GM20431 (cell line): ENCODE data around the gene TYW1.
"Not testable (repeated sequence)": the region's sequence is repeated elsewhere in the genome, so short reads cannot be mapped to it uniquely, and the experiment has no call there.

Experiments
- in situ Hi-C: fragments of 300-500 bp; cut with MseI, MboI; formaldehyde crosslinking; loops from one replicate; pipeline ENCODE4 v1.15.0; 2020; ENCODE audit warnings: low sequenced_read_pairs; ENCODE audit not compliant: unreplicated experiment

TYW1 gene

GRCh38 chr7:67111342-67111741 lies 114.7 kb downstream of the TYW1 start:
- in situ Hi-C loops, result not testable (repeated sequence)

DNA sequence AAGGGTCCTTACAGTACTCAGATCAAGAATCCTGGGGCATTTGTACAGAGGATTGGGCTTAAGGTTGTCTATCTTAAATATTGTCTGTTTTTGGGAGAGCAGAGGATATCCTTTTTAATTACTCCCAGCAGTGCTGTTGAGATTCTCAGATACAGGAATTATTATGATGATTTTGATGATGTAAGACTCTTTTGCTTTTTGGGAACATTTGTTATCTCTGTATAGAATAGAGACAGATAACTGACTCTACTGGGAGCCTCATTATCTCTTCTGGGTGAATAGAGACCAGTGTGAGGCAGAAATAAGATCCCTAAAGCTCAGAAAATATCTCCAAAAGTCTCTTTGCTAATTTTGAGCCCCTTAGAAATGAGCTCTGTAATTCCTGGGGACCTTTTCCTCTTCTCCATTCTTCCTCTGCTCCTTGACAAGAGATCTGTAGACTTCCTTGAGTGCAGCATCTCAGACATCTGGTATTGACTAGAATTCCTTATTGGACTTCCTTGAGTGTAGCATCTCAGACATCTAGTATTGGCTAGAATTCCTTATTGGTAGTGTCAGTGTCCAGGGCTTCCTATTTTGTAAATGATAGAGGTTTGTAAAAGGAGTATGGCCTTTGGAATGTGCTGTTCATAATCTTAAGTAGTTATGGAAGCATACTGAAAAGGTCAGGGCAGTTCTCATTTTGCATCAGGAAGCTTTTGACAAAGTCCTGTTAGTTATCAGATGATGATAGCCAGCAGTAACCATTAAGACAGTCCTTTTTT lies 118.0 kb downstream of the TYW1 start:
- in situ Hi-C loops, result not testable (repeated sequence)

- in situ Hi-C loops, result not testable (repeated sequence)
These were observed 123.9 kb downstream of the TYW1 start for GRCh38 chr7:67120491-67120890.

- in situ Hi-C loops, result not testable (repeated sequence)
These were observed 131.6 kb downstream of the TYW1 start for GRCh38 chr7:67128257-67128656.

DNA sequence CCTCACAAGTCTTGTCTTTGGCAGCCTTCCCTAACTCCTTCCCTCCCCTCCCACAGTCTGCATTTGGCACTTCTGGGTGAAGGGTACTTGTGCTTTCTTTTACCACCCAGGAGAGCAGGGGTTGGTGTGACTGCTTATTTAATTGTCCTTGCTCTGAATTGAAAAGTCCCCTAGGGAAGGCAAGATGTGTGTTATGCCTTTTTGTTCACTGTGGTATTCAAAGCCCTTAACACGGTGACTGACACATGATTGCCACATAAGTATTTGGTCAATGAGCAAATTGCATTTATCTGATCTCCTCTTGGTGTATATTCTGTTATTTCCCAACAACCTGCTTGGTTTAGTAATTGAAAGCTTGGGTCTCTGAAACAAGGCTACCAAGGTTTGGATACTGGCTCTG lies 134.1 kb downstream of the TYW1 start:
- in situ Hi-C loops, result not testable (repeated sequence)

GRCh38 chr7:67134912-67135311 lies 138.3 kb downstream of the TYW1 start:
- in situ Hi-C loops, result not testable (repeated sequence)

DNA sequence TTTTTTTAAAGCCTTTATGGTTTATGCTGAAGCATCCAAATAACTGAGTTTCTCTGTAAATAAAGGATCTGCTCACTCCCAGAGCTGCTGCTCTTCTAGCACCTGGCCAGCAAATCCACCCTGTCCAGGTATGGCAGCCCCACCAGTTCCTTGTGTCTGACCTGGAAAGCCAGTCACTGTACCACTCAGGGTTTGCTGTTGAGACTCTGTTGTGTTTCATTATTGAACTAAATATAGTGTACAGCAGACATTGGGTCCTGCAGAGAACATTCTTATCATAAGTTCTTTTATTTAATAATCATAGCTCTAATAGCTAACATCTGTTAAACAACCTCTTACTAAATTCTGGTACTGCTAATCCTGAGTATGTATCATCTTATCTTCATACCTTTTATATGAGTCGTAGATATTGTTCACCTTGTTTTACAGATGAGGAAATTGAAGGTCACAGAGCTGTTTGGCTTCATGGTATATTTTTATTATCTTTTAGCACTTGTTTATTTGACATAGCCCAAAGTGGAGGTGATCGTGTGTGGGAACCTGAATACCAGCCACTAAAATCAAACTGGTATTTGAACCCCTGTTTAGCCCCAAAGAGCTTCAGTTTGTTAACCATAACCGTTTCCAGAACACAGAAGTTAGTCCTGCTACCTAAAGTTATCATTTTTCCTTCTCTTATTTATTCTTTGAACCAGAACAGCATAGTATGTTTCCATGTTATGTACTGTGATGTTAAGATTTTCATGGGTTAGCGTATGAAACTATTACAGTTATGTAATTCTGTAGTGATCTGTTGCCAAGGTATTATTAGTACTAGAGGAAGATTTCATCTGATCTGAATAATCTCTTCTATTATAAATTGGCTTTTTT lies 139.2 kb downstream of the TYW1 start:
- in situ Hi-C loops, result not testable (repeated sequence)

- in situ Hi-C loops, result not testable (repeated sequence)
These were observed 140.9 kb downstream of the TYW1 start for GRCh38 chr7:67137489-67137888.

- in situ Hi-C loops, result not testable (repeated sequence)
These were observed 143.2 kb downstream of the TYW1 start for GRCh38 chr7:67139876-67140275.

DNA sequence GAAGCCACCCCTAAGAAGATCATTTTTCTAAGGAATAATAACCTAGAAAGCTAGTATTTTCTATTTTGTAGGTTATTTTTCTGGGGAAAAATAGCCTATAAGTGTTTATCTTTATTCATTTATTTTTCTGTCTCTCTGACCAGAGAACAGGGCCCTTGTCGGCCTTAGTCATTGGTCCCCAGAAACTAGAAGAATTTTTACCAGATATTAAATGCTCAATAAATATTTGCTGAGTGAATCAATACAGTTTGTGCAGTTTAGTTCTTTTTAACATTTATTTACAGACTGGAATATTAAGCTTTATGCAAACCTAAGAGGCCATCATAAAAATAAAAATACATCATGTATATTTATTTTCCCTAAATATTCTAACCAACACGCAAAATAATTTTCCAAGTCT lies 144.4 kb downstream of the TYW1 start:
- in situ Hi-C loops, result not testable (repeated sequence)

- in situ Hi-C loops, result not testable (repeated sequence)
These were observed 146.6 kb downstream of the TYW1 start for GRCh38 chr7:67143091-67143786.

- in situ Hi-C loops, result not testable (repeated sequence)
These were observed 149.1 kb downstream of the TYW1 start for GRCh38 chr7:67145581-67146193.

GRCh38 chr7:67149131-67149530 lies 152.5 kb downstream of the TYW1 start:
- in situ Hi-C loops, result not testable (repeated sequence)

DNA sequence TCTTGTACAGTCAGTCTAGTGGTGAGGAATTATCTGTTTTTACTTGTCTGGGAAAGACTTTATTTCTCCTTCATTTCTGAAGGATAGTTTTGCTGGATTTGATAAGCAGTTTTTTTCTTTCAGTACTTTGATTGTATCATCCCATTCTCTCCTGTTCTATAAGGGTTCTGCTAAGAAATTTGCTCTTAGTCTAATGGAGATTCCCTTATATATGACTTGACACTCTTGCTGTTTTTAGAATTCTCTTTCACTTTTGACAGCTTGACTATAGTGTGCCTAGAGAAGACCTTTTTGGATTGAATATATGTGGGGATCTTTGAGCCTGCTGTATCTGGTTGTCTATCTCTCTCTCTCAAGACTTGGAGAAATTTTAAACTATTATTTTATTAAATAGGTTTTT lies 157.7 kb downstream of the TYW1 start:
- in situ Hi-C loops, result not testable (repeated sequence)

- in situ Hi-C loops, result not testable (repeated sequence)
These were observed 159.4 kb downstream of the TYW1 start for GRCh38 chr7:67156064-67156463.

DNA sequence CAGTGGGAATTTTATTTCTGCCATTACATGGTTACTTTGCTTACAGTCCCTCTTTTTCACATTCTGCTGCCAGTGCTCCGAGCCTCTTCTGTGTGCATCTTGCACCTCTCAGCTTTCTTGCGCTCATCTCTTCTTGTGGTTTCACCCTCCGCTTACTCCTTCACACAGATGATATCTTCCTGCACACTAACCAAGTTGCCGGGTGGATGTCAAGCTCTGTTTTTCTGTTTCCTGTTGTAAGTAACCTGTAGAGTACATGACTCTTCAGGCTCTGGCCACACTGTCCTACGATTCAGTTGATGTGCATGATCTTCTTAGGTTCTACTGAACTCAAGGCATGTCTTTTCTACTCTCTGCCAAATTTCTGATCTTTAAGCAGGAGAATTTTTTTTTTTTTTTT lies 166.7 kb downstream of the TYW1 start:
- in situ Hi-C loops, result not testable (repeated sequence)

- in situ Hi-C loops, result not testable (repeated sequence)
These were observed 174.5 kb downstream of the TYW1 start for GRCh38 chr7:67171151-67171550.

DNA sequence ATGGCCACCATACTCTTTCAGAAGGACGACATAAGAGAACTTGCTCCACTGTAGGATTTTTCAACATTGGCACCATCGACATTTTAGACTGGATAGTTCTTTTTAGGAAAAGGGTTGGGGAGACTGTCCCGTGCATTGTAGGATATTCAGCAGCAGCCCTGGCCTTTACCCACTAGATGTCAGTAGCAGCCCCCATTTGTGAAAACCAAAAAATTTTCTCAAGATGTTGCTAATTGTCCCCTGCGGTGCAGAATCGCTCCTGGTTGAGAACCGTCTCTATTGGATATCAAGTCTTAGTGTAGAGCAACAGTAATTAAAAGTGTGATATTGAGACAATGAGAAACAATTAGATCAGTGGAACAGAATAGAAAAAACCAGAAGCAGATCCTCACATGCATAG lies 180.1 kb downstream of the TYW1 start:
- in situ Hi-C loops, result not testable (repeated sequence)

DNA sequence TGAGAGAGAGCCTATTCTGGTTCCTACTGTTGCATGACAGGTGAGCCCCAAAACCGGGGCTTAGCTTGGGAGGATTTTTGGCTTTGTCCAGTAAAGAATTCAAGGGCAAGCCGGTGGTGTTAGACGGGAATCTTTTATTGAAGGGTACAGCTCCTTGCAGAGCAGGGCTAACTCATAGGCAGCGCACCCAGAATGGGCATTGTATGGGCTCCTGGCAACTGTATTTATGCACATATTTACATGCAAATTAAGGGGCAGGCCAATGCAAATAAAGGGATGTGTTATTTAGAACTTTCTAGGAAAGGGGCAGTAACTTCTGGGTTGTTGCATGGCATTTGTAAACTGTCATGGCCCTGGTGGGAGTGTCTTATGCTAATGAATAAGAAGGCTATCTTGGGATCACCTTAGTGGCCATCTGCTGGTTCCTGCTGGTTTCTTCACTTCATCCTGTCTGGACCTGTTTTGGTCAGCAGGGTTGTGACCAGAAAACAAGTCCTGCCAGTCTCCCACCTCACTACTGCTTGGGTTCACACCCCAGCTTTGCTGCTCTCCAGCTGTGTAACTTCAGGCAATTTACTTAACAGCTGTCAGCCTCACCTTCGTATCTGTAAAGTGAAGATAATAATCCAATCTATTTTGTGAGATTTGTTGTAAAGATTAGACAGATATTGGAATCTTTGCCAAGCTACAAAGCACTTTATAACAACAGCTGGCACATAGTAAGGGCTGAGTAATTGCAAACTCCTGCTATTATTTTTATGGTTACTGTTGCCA lies 182.5 kb downstream of the TYW1 start:
- in situ Hi-C loops, result not testable (repeated sequence)
